ENCODE measurements around the gene ANKRD34A. TPM values are rescaled to one million over a fixed set of nuclear protein-coding genes. Genes with fewer than 3 reads are reported as not detected.

The ANKRD34A gene
- total and polyA plus RNA-seq, 2 of the 13 experiments (the other 11 are each of a cell fraction or from before 2014, with no cell fraction given), result 0.05 to 0.07 TPM

- TF ChIP-seq ISX (CRISPR knock-in tag; conservative IDR thresholded peaks at IDR 0.05), result no peak
- TF ChIP-seq SIX1 (CRISPR knock-in tag; IDR thresholded peaks at IDR 0.05; ENCODE audit: borderline replicate concordance), result no peak
- no peak for TF ChIP-seq NFE2L1 (CRISPR knock-in tag; IDR thresholded peaks at IDR 0.05; ENCODE audit: borderline replicate concordance)
- TF ChIP-seq, protein P1, sequence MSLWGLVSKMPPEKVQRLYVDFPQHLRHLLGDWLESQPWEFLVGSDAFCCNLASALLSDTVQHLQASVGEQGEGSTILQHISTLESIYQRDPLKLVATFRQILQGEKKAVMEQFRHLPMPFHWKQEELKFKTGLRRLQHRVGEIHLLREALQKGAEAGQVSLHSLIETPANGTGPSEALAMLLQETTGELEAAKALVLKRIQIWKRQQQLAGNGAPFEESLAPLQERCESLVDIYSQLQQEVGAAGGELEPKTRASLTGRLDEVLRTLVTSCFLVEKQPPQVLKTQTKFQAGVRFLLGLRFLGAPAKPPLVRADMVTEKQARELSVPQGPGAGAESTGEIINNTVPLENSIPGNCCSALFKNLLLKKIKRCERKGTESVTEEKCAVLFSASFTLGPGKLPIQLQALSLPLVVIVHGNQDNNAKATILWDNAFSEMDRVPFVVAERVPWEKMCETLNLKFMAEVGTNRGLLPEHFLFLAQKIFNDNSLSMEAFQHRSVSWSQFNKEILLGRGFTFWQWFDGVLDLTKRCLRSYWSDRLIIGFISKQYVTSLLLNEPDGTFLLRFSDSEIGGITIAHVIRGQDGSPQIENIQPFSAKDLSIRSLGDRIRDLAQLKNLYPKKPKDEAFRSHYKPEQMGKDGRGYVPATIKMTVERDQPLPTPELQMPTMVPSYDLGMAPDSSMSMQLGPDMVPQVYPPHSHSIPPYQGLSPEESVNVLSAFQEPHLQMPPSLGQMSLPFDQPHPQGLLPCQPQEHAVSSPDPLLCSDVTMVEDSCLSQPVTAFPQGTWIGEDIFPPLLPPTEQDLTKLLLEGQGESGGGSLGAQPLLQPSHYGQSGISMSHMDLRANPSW (CRISPR knock-in tag; IDR thresholded peaks at IDR 0.05; ENCODE audit: borderline replicate concordance), result no peak
- no peak for TF ChIP-seq SETDB1 (CRISPR knock-in tag; IDR thresholded peaks at IDR 0.05; ENCODE audit: borderline replicate concordance)
- no peak for TF ChIP-seq ZNF143 (CRISPR knock-in tag; IDR thresholded peaks at IDR 0.05)
- no peak for TF ChIP-seq ZNF609 (CRISPR knock-in tag; IDR thresholded peaks at IDR 0.05; ENCODE audit: borderline replicate concordance)
- no peak for TF ChIP-seq SMARCE1 (IDR thresholded peaks at IDR 0.05; ENCODE audit: borderline replicate concordance)
- no peak for TF ChIP-seq PITX1 (CRISPR knock-in tag; IDR thresholded peaks at IDR 0.05)
- TF ChIP-seq, protein P2, sequence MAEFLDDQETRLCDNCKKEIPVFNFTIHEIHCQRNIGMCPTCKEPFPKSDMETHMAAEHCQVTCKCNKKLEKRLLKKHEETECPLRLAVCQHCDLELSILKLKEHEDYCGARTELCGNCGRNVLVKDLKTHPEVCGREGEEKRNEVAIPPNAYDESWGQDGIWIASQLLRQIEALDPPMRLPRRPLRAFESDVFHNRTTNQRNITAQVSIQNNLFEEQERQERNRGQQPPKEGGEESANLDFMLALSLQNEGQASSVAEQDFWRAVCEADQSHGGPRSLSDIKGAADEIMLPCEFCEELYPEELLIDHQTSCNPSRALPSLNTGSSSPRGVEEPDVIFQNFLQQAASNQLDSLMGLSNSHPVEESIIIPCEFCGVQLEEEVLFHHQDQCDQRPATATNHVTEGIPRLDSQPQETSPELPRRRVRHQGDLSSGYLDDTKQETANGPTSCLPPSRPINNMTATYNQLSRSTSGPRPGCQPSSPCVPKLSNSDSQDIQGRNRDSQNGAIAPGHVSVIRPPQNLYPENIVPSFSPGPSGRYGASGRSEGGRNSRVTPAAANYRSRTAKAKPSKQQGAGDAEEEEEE (CRISPR knock-in tag; IDR thresholded peaks at IDR 0.05; ENCODE audit: borderline replicate concordance), result no peak
- TF ChIP-seq, protein P3, sequence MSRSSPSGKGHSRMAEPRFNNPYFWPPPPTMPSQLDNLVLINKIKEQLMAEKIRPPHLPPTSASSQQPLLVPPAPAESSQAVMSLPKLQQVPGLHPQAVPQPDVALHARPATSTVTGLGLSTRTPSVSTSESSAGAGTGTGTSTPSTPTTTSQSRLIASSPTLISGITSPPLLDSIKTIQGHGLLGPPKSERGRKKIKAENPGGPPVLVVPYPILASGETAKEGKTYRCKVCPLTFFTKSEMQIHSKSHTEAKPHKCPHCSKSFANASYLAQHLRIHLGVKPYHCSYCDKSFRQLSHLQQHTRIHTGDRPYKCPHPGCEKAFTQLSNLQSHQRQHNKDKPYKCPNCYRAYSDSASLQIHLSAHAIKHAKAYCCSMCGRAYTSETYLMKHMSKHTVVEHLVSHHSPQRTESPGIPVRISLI (CRISPR knock-in tag; IDR thresholded peaks at IDR 0.05; ENCODE audit: borderline replicate concordance), result no peak
- no peak for TF ChIP-seq ZBTB4 (CRISPR knock-in tag; IDR thresholded peaks at IDR 0.05; ENCODE audit: borderline replicate concordance)
- TF ChIP-seq ZNF567 (CRISPR knock-in tag; IDR thresholded peaks at IDR 0.05; ENCODE audit: borderline replicate concordance), result no peak
These were observed 6.7 kb downstream of the ANKRD34A start, which contains the start of gene LIX1L (continued) for GRCh38 chr1:145957443-145958319.
